A549 treated with DMSO at 1 μM for 4 hours (cell line): ENCODE results near the gene SDF2. TPM values are rescaled to one million over a fixed set of nuclear protein-coding genes. Genes with fewer than 3 reads are reported as not detected.

ENCODE experiments used
- total RNA-seq: library from RNA; stranded (reverse); fragments of 200-300 nt; extraction: Qiagen RNA extraction; gene quantifications from 5 replicates; pipeline ENCODE4 v1.2.3, GENCODE V29; 2022; ENCODE audit warnings: low read depth

SDF2 gene, protein sequence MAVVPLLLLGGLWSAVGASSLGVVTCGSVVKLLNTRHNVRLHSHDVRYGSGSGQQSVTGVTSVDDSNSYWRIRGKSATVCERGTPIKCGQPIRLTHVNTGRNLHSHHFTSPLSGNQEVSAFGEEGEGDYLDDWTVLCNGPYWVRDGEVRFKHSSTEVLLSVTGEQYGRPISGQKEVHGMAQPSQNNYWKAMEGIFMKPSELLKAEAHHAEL
- total RNA-seq = 86.5 to 94.5 TPM (median 88.1 TPM) in 5 replicates

DNA sequence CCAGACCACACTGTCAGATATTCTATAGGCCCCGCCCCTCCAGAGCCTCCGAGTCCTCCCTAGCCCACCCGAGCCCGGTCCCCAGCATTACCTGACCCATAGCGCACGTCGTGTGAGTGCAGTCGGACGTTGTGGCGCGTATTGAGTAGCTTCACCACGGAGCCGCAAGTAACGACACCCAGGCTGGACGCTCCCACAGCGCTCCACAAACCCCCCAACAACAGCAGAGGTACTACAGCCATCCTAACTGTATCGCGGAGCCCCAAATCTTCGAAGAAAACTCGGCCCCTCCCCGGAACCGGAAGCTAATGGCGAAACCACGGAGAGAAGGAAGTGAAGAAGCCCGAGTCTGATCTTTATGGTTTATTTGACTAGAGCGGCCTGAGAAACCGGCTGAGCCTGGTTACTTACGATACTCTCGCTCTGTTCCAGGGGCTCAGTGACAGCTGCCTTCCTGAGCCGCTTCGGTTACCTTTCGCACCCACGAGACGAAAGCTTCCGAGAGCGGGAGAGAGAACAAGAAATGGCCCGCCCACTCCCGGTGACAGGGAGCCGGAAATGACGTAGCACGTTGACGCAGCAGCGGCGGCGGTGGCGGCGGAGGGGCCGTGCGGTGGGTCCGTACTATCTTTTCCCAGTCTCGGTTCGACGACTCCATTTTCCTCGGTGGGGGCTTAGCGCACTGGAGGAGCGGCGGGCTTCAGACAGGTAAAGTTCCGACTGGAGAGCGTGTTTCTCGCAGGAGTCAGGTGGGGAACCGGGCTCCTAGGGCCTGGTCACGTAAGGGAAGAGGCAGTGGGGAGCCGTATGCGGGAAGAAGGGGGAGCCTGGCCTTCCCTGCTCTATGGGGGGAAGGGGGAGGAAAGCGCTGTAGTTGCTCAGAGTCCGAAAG is at the start of gene SDF2, which contains the start of gene SUPT6H:
TSS of gene SDF2 (minus strand) at position 272 of the 892 bp plus-strand sequence. CDS start at position 242, 30 bp downstream.
TSS of gene SUPT6H (plus strand) at position 571 of the 892 bp plus-strand sequence. CDS start 11,197 bp downstream, outside the sequence.

DNA sequence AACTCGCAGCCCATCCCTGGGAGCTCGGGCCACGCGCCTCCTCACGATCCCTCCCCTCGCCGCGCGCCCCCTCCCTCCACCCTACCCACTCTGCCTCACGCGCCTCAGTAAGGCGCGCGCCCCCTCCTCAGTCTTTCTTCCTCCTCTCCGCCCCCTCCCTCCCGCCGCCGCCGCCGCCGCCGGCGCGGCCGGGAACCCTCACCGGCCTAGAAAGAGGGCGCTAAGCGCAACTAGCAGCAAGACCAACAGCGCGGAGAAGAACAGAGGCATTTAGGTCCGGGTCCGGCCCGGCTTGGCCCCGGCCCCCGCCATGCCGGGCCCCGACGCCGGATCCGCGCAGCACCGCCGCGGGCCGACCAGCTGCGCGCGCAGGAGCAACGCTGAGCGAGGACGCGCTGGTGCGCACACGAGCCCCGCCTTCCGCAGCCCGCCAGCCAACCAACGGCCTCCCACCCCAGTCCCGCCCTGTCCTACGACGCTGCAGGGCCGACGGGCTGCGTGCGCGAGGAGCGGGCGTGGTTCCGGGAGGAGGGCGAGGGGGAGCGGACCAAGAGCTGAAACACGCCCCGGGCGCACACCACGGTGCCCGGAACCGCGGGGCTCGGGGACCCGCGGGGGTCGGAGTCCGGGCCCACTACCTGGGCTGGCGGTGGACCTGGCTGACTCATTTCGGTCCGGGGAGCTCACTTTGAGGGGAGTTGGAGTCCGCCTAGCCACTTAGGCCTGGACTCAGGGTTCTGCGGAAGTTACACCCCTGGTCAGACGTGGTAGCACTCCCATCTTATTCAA is 16.7 kb downstream of the SDF2 start, which contains the start of gene BLTP2:
TSS of gene BLTP2 (minus strand) at position 372 of the 789 bp plus-strand sequence. CDS start at position 270, 102 bp downstream.

DNA sequence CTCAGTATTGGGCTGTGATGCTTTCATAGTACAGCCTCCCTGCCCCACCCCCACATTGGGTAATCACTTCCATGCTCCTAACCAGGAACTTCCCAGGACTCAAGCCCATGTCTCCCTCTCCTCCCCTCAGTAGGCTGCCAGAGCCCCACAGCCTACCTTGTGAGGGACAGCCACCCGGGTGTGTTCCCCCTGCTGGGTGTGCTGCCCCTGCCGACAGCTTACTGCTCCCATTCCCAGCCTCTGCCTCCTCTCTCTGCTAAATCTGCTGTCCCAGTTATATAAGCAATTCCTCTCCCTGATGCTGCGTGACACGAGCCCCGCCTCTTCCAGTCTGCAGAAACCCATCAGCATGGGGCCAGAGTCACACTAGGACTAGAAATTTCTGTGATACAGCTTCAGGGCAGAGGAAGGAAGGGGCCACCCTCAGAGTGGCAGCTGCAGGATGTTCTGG is 47.8 kb downstream of the SDF2 start, which contains the start of gene RSKR:
TSS of gene RSKR (minus strand) at position 255 of the 451 bp plus-strand sequence. CDS start at position 231, 24 bp downstream.

DNA sequence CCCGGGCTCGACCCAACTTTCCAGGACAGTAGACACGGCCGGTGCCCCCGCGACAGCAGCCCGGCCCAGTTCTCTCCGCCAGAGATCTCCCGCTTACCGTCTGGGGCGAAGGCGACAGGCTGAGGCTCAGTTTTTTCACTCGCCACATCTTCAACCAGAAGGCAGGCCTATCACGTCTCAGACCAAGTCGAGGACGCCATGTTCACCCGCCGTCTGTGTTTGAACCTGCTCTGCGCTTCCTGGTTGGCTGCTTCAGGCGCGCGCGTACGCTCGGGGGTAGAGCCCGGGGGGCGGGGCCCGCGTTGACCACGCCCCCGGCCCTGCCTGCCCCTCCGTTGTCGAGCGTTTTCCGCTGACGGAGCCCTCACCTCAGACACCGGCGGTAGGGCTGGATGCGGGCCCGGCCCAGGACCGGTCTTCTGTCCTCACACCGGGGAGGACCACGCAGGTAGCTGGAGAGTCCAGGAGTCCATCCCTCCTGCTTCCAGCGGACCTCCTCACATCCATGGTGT is 62.9 kb downstream of the SDF2 start, which contains the start of gene SPAG5:
TSS of gene SPAG5 (minus strand) at position 227 of the 512 bp plus-strand sequence. CDS start at position 148, 79 bp downstream.

Other genes starting within 250 kb of the SDF2 start
- gene SLC13A2, start 188.3 kb downstream of the SDF2 start, total RNA-seq = 0.06 to 0.12 TPM (median 0.09 TPM) in 5 replicates
- gene FOXN1, start 155.6 kb downstream of the SDF2 start, total RNA-seq = 0.02 to 0.05 TPM (median 0.03 TPM) in 3 of 5 replicates, not detected in the others
- 26.3 to 34.7 TPM (median 29.9 TPM) in 5 replicates for gene UNC119, start 109.3 kb downstream of the SDF2 start, total RNA-seq
- gene PIGS, start 90.4 kb downstream of the SDF2 start, total RNA-seq = 57.3 to 64.3 TPM (median 61.4 TPM) in 5 replicates
- 1.4 to 2.3 TPM (median 1.8 TPM) in 5 replicates for gene ALDOC, start 85.0 kb downstream of the SDF2 start, total RNA-seq
- gene SPAG5, start 62.9 kb downstream of the SDF2 start, total RNA-seq = 77.8 to 88.5 TPM (median 81.4 TPM) in 5 replicates
- gene RSKR, start 47.7 kb downstream of the SDF2 start, total RNA-seq = 3.8 to 7.0 TPM (median 6.0 TPM) in 5 replicates
- 58.3 to 71.6 TPM (median 70.6 TPM) in 5 replicates for gene BLTP2, start 16.7 kb downstream of the SDF2 start, total RNA-seq
- gene SUPT6H, start 299 bp upstream of the SDF2 start, total RNA-seq = 74.5 to 78.6 TPM (median 77.8 TPM) in 5 replicates
- gene PROCA1, start 50.0 kb upstream of the SDF2 start, total RNA-seq = 1.0 to 1.7 TPM (median 1.1 TPM) in 5 replicates
- 233 to 267 TPM (median 261 TPM) in 5 replicates for gene RAB34, start 56.0 kb upstream of the SDF2 start, total RNA-seq
- gene RPL23A, start 58.1 kb upstream of the SDF2 start, total RNA-seq = 1,965 to 2,250 TPM (median 2,168 TPM) in 5 replicates
- 31.2 to 50.8 TPM (median 45.6 TPM) in 5 replicates for gene TLCD1, start 64.3 kb upstream of the SDF2 start, total RNA-seq
- gene NEK8, start 66.9 kb upstream of the SDF2 start, total RNA-seq = 4.1 to 4.9 TPM (median 4.5 TPM) in 5 replicates
- gene TRAF4, start 82.1 kb upstream of the SDF2 start, total RNA-seq = 70.5 to 86.4 TPM (median 76.4 TPM) in 5 replicates
- 19.4 to 22.2 TPM (median 21.7 TPM) in 5 replicates for gene FAM222B, start 180.9 kb upstream of the SDF2 start, total RNA-seq
- 83.5 to 92.0 TPM (median 85.0 TPM) in 5 replicates for gene ERAL1, start 193.1 kb upstream of the SDF2 start, total RNA-seq
- 71.6 to 82.0 TPM (median 73.7 TPM) in 5 replicates for gene FLOT2, start 235.8 kb upstream of the SDF2 start, total RNA-seq
- 4.4 to 6.1 TPM (median 5.4 TPM) in 5 replicates for gene DHRS13, start 241.2 kb upstream of the SDF2 start, total RNA-seq